CMK (cell line): ENCODE measurements around the gene KIF18A.

Source experiments
- DNase-seq: peaks from one replicate; pipeline ENCODE4 v3.0.0-alpha.2; 2010; ENCODE audit warnings: low read depth

KIF18A gene

DNA sequence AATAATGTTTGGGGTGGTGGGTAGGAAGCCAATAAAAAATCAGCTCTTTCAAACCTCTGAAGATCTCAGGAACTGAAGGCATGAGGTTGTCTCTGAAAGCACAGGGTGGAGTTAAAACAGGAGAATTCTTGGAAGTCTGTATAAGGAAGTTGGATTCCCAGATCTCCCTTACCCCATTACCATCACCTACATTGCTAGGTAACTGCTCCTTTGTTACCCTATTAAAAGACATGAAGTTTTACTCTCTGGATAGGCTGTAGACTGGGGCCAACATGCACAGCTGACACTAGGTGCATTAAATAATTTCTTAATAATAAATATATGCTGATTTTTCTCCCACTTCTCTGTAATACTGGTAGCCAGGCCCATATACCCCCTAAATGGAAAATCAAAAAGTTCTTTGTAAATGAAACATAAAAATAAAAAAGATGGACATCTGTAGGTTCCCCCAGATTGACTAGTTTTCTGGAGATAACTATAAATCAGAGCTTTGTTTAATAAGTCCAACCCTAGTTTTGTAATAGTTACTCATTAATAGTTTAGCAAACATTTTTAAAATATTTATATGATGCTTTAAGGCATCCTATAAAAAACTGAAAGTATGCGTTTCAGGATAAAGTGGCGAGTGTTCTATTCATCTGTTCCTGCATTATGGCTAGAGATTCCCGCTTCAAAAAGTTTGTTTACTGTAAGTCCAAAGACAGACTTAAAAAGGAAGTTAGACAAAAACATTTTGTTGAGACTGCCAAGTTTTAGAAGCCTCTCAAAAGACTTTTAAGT lies 63.8 kb downstream of the KIF18A start:
- no peak for DNase-seq

DNA sequence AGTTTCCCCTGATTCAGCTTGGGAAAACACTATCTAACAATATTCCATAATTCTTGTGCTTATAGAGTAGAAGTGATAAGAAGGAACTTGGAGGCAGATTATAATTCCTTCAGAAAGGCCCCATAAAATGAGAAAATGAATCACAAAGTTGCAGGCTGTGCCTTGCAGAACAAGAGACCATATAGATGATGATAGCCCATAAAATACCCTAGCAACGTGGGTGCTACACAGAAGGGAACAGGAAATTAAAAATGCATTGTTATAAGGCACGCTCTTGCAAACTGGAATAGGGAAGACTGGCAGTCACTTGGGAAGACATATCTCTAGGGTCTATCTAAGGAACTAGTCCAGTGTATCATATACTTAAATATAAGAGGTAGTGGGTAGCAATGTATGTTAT lies 67.6 kb downstream of the KIF18A start:
- no peak for DNase-seq

DNA sequence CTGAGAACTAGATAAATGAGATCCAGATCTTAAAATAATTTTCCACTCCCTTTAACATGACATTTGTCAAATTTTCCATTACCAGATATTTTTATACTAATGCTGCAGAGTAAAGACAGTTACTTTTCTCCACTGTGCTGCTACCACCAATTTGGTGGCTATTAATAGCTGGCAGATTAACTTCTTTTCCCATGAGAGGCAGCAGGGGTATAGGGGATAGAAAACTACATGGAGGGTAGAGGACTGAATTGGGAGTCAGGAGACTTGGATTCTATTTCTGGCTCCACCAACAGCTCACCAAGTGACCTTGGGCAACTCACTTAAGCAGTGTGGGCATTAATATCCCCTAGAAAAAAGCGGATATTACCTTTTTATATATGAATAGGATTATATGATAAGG lies 69.2 kb downstream of the KIF18A start:
- no peak for DNase-seq

DNA sequence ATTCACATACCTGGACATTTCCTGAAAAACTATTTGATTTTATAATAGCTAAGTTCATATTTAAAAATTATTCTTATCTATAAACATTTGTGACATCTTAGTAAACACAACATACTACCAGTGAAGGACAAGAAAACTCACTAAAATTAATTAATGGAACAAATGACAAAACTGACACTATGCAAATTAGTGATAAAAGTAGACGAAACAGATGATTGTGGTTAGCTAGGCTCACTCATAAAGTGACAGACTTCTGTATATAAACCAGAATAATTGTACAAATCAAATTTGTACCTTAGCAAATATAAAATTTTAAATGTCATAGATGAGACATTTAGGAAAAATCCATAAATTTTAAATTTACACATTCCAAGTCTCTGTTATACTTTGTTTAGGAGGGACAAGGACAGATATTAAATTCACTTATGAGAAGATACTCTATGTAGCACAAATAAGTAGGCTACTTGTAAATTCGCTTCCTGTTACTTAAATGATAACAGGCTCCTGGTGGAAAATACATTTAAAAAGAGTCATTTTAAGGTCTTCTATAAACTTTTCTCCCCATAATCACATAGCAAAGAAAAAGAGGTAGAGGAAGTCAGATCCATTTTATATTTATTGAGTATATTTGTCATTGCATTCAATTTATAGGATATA lies 81.2 kb downstream of the KIF18A start:
- no peak for DNase-seq

DNA sequence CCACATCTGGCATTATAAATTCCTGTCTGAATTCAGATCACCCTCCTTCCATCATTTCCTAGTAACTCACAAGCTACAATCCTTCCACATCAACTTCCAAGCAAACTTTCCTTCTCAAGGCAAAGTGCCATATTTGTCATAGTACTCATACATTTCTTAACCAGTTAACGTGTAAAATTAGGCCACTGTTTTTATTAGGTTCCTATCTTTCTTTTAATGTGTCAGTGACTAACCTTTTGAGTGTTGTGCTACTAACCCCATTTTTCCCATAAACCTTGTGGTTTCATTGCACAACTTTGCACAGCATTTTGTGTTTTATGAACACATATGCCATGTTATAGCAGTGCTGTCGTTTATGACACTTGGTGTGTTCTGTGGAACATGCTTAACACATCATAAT lies 90.1 kb downstream of the KIF18A start:
- DNase-seq = no peak

DNA sequence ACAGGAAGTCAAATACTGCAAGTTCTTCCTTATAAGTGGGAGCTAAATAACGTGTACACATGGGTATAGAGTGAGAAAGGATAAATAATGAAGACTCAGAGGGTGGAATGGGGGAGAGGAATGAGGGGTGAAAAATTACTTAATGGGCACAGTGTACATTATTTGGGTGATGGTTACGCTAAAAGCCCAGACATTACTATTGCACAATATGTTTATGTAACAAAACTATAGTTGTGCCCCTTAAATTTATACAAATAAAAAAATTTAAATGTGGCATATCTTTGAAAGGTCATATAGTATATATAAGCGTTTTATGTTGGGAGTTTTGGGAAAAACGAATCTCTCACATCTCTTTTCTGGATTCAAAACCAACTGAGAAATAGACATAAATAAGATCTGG lies 96.1 kb downstream of the KIF18A start:
- DNase-seq = no peak

DNA sequence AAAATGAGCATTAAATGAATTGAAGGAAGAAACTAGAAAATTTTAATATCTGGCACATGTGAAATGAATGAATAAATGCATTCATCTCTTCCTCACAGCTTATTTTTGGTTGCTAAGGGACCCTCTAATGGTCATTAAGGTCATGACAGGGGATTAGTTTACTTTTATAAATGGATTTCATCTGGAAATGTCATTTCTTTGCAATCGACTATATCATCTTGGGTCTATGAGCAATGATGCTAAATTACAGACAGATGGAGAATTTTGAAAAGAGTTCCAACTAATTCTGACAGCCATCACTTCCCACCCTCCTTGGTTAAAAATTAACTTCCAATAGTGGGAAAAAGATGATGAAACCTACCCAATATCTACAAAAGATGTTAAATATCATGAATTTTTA lies 98.0 kb downstream of the KIF18A start:
- DNase-seq = no peak

DNA sequence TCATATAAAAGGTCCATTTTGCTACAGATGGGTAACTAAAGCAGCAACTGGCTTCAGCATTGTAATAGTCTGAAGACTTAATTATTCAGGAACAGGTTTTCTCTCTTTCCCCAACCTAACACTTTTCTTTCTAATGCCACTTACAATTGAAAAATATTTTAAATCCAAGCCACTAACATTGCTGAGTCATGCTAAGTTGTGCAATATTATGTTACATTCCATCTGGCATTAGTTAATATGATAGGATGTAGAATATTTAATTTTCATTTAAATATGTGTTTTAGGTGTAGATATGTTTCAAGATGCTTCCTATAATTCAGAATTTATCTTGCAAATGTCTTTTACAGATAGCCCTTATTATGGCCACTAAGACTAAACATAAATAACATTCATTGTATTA lies 98.6 kb downstream of the KIF18A start:
- no peak for DNase-seq

DNA sequence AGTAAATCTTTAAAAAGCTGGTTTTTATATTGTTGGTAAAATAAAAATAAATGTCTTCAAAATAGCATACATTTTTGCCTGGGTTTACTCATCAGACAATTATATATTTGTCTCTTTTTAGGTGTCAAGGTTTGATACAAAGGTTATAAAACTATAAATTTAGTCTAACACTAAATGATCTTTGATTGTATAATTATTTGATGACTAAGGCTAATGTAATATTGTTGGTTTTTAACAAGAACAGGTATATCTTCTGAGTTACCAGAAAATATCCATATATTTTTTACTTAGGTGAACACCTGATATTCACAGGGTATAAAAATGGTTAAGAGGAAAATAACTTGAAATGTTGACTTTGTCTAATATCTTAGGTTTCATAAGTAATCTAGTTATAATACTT lies 104.3 kb downstream of the KIF18A start:
- DNase-seq = no peak

DNA sequence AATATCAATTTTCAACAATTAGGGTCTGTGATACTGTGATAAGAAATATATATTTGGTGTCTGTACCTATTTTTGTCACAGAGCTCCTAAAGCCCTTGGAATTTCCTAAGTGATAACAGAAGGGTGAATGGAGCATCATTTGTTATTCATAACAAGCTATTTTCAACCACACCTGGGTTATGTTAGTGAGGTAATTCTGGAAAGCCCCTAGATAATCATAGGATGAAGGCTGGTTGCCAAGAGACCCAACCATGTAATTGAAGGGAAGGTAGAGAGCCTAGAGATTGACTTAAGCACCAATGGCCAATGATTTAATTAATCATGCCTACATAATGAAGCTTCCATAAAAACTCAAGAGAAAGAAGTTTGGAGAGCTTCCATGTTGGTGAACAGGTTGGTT lies 109.4 kb downstream of the KIF18A start:
- DNase-seq = no peak

DNA sequence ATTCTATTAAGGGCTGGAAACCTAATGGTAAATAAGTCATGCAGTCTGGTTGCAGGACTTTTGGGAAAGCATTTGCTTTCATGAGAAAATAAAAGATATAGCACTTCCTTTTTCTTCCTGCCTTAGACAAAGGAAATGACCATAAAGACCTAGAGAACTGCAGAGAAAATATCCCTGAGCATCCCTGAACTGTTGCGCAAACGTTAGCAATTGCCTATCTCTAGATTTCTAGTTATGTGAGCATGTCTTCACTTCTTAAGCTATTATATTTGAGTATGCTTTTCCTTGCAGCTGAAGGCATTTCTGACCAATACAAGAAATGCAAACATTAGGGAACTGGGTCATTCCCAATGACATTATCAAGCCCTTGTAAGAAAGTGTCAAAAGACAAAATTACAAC lies 110.6 kb downstream of the KIF18A start:
- no peak for DNase-seq

DNA sequence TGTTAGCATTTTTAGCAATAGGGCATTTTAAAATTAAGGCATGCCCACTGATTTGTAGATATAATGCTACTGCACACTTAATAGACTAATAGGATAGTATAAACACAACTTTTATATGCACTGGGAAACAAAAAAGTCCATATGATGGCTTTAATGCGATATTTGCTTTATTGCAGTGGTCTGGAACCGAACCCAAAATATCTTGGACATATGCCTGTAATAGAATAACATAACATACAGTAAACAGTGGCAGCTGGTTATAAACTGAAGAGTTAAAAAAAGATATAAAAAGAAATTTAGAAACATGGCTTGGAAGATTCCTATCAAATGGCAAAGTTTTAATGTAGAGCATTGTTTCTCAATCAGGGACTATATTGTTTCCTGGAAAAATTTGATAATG lies 111.9 kb downstream of the KIF18A start:
- DNase-seq = no peak

DNA sequence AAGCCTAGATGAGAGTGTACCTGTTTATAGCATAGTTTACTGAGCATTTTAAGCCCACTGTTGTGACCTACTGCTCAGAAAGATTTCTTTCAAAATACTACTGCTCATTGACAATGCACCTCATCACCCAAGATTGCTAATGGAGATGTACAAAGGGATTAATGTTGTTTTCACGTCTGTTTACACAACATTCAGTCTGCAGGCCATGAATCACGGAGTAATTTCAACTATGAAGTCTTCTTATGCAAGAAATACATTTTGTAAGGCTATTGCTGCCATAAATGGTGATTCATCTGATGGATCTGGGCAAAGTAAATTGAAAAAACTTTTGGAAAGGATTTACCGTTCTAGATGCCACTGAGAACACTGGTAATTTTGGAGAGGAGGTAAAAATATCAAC lies 112.9 kb downstream of the KIF18A start:
- DNase-seq = no peak

DNA sequence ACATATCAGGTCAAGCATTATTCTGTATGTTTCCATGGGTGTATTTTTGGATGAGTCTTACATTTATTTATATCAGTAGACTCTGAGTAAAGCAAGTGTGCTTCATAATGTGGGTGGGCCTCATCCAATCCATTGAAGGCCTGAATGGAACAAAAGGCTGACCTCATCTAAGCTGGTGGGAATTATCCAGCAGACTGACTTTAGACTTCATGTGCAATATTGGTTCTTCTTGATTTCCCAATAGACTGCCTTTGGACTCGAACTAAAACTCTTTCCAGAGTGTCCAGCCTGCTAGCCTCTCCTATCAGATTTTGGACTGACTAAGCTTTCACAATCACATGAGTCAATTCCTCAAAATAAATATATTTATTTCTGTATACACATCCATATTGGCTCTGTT lies 116.2 kb downstream of the KIF18A start:
- no peak for DNase-seq

DNA sequence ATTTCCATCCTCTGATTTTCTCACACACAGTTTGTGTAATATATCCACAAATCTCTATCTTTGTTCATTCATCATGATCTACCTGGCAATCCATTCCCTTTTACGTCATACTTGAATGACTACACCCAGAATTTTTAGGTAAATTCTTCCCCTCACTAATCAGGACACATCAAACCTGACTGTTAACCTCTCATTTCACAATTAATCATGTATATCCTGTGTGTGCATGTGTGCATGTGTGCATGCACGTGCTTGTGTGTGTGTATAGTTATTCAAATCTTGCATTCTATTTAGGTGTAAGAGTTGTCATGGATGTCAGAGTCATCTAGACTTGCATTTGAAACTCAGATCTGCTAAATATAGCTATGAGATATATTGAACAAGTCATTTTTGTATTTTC lies 130.4 kb downstream of the KIF18A start:
- DNase-seq = no peak

DNA sequence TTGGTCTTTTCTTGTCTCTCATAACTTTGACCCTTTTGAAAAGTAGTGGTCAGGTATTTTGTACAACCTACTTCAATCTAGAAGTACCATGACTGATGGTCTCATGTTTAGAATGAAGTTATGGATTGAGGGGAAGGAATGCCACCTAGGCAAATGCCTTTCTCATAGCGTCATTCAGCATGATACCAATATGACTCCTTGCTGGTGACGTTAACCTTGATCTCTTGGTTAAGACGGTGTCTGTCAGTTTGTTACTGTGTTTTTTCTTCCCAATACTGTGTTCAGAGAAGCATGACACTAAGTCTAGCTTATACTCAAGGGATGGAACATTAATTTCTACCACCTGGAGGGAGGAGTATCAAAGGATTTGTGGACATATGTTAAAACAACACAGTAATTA lies 130.9 kb downstream of the KIF18A start:
- DNase-seq = no peak

DNA sequence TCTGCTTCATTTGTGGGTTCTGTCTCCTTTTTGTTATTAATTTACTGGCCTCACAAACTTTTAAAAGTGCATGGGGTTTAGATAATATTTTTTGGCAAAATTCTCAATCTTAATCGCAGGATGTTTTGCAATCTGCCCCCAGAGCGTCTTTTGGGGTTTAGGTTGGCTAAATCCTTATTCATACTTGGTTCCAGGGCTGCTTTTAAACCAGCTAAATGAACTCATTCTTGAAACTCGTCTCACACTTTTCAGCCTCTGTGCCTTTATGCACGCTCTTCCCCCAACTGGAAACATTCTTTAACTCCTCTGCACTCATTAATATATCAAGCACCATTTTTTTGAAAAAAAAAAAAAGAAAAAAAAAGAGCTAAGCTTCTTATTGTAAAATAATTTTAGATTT lies 131.7 kb downstream of the KIF18A start:
- DNase-seq = no peak

DNA sequence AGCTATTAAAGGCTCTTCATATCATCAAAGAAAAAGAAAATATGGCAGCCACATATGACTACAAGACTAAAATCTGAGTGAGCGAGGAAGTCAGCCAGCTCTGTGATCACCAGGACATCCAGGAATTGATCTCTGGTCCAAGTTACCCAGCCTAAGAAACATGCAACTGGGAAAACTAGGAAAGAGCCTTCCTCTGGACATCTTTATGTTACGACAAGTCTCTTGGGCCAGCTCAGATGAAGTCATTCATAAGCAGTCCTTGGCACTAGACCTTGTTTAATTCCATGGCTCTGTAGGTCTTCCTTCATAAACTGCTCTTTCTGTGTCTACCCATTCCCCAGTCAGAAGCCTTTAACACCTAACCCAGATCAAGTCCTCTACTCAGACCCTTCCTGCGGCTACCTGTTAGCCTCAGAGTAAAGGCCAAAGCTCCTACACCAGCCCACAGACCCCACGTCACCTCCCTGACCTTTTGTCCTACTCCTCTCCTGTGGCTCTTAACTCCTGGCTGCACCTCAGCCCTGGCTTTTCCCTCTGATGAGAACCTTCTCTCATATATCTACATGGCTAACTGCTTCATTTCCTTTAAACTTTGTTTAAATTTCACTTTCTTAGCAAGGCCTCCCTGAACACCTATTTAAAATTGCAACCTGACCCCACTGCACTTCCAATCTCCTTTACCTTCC lies 134.0 kb downstream of the KIF18A start:
- no peak for DNase-seq

DNA sequence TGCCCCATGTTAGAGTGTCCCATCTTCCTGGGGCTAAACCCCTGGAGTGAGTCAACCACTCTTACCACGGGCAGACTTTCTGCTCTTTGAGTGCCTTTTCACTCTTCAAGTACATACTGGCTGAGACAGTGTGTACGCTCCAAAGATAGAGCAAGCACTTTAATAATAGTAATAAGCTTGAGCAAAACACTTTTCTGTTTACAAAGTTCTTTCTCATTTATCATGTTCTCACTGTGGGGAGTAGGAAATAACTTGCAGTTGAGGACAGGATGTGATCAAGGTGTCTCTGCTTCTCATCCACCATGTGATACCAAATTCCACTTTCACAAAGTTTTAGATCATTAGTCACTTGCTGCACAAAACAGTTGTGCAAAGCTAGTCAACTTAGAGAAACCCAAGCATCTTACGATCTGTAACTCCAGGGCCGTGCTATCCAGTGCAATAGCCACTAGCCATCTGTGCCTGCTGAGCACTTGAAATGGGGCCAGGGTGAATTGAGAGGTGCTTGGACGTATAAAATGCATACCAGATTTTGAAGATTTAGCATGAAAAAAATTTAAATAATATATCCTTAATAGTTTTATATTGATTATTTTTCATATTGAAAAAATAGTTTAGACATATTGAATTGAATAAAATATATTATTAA lies 135.3 kb downstream of the KIF18A start:
- DNase-seq = no peak

DNA sequence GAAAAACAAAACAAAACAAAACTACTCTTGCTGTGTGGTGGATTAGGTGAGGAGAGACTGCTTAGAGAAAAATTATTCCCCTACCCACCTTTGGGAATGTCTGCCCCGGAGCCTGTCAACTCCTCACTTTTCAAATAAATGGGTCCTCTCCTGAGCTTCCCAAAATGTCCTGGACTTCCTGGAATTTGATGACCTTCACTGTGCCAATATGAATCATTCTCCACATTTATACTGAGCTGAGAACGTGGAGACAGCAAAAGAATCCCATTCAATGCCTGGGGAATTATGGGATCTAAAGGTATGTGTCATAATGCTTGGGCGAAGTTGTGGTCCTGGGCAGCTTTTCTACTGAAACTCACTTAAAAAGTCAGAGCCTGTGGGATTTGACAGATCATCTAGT lies 136.8 kb downstream of the KIF18A start:
- no peak for DNase-seq
